Stimulated activated CD4-positive, alpha-beta T cell treated with anti-CD3 and anti-CD28 coated beads, Interleukin-1b, Interleukin-23, amount 100 ng/mL, for 24 hours (primary cell): ENCODE data around the gene ZNF385B.
"Not testable (repeated sequence)": the region's sequence is repeated elsewhere in the genome, so short reads cannot be mapped to it uniquely, and the experiment has no call there.

Experiments
- DNase-seq, 4 experiments: peaks; one replicate each; pipeline ENCODE4 v3.0.0-alpha.2; 2020; ENCODE audit warnings: low read depth in 4 of 4, low spot score in 1 of 4

Gene ZNF385B

DNA sequence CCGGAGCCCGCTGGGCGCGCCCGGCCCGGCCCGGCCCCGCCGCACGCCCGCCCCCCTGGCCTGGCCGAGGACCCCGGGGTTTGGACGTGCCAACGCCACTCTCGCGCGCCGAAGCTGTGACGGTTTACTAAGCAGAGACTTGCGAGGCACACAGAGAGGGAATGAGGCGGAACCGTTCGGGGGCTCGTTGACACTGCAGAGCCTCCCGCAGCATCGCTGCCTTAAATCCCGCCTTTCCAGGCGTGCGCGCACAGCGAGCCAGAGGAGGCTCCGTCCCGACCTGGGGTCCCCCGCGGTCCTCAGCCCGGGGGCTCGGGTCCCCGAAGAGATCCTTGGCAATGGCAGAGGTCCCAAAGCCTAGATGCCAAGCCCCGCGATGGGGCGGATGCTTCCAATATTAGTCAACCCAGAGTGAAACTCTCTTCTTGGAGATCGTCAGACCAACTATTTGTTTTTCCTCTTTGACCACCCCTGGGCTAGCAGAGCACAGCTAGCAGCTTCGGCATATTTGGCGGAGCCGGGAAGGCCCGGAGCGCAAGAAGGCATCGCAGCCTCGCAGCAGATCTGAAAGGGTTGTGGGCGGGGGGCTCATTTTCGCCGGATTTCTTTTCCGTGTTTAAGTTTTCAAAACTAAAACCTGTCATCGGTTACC is at the start of gene ZNF385B:
ZNF385B (minus strand) TSS at position 197 of the 652 bp plus-strand sequence.
- DNase-seq, result no peak

DNA sequence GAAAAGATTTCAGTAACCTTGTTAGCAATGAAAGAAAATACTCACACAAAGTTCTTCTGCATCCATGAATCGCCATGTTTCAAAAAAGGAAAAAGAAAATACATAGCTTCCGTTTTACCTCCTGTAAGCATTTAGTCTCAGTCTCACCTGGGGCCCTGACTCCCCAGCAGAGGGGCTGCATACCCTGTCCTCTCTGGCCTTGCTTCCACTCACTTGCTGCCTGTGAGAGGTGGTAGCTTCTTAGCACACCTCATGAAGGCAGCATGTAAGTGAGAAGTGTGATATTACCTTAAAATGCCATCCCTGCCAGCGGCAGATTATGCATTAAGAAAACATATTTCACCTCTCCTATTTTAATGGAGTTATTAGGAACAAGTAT is 49.3 kb upstream of the ZNF385B start:
- no peak for DNase-seq

DNA sequence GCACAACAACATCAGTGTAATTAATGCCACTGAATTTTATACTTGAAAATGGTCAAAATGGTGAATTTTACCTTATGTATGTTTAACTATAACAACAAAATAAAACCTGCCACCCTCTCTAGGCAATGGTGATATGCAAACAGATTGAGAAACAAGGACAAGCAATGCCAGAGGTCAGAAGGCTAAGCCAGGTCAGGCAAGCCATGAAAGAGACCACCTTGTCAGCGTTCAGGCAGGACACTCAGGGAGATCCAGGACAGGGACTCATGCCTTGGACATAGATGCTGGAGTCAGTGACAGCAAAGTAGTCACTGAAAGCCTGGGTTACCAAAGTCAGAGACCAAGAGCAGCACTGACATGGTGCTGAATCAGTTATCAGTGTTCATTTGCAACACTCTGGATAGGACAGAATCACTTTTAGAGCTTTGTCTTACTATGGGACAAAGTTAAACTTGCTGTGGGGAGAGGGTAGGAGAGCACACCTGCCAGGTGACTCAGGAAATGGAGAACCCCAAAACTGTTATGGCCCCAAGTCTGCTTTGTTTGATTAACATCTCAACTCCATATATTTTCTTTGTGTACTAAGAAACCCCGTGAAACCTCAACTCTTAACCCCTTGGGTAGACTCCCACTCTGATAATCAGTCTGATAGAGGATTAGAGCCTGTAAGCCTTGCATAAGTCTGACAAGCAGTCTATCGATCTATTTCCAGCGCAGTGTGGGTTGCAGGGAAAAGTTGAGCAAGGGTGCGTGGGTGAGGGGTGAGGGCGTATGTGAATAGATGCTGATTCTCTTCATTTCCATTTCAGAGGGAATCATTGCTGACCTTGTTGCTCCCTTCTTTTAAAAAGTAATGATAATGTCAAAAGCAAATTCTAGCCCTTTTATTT is 48.7 kb upstream of the ZNF385B start:
- DNase-seq, result no peak

DNA sequence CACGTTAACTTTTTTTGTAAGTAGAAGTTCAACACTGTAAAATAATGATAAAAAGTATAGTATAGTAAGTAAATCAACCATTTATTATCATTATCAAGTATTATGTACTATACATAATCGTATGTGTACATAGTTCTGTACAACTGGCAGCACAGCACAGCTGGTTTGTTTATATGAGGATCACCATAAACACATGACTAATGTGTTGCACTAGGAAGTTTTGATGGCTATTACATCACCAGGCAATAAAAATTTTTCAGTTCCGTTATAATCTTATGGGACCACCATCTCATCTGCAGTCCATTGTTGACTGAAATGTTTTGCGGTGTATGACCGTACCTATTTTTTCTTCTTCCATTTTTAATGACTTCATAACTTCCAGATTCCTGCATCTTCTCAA is 39.2 kb upstream of the ZNF385B start:
- DNase-seq, result no peak

DNA sequence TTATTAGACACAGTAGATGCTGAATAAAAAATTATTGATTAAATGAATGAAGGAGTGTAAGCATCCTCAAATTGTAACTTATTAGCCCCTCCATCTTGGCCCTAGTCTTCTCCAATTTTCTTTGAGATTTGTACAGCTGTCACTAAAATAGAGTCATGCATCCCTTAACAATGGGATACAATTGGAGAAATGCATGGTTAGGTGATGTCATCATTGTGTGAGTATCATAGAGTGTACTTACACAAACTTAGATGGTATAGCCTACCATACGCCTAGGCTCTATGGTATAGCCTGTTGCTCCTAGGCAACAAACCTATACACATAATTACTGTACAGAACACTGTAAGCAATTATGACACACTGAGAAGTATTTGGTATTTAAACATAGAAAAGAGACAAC is 38.3 kb upstream of the ZNF385B start:
- DNase-seq, result no peak

DNA sequence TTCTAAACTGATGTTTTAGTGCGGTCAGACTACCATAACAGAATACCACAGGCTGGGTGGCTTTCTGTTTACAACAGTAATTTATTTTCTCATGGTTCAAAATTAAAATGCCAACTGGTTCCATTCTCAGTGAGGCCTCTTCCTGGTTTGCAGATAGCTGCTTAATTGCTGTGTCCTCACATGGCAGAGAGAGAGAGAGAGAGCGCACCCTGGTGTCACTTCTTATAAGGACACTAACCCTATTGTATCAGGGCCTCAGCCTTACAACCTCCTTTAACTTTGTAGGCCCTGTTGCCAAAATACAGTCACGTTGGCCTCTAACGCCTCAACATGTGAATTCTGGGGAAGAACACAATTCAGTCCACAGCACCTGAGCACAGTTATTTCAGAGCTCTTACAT is 37.5 kb upstream of the ZNF385B start:
- no peak for DNase-seq

DNA sequence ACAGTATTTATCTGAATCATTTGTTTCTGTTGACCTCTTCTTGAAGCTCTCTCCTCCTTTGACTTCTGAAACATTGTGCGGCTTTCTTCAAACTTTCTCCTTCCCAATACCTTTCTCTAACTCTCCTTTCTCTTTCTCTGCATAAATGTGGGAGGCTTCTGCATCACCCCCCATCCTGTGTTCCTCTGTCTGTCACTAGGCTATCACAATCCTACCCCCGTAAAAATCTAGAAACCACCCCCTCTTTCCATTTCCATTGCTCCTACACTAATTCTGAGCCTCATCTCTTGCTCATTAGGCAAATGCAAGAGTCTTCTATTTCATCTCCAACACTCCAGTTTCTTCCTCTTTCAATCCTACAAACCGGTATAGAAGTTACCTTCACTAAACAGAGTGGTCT is 32.2 kb upstream of the ZNF385B start:
- no peak for DNase-seq

DNA sequence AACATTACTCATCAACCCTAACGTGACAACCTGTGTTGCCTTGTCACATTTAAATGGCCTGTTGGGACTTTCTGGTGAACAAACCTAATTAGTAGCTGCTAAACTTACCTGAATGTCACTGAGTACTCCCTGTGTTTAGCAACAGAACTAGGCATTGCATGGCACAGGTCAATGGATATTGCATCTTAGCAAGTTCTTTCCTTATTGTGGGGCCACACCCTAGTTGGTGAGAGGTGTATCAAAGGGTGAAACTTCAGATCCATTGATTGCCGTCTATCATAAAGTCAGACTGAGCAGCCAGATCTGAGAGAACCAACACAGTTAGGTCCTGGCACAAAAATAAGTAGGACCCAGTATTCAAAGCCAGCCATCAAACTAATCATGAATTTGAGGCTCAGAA is 29.8 kb upstream of the ZNF385B start:
- DNase-seq, result no peak

DNA sequence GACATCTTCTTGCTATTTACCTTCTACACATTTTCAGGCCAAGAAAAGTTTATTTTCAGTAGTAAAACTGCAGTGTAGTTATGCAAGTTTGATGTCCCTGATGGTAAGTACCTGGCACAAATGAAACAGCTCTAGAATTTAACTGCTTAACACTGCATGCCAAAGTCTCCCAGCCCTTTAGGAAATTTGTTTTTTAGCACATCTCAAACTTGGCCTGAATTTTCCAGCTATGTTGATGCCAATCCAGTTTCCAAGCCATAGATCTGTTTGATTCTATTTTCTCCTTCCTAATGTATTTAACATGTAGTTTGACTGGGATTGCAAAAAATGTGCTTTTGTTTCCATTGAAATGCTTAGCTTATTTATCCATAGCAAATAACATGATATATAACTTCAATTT is 29.3 kb upstream of the ZNF385B start:
- DNase-seq, result no peak

DNA sequence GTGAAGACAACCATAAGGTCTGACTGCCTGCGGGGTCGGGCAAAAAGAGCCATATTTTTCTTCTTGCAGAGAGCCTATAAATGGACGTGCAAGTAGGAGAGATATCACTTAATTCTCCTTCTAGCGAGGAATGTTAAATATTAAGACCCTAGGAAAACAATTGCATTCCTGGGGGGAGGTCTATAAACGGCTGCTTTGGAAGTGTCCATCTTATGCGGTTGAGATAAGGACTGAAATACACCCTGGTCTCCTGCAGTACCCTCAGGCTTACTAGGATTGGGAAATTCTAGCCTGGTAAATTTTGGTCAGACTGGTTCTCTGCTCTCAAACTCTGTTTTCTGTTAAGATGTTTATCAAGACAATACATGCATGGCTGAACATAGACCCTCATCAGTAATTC is 27.2 kb upstream of the ZNF385B start:
- not testable (repeated sequence) for DNase-seq

DNA sequence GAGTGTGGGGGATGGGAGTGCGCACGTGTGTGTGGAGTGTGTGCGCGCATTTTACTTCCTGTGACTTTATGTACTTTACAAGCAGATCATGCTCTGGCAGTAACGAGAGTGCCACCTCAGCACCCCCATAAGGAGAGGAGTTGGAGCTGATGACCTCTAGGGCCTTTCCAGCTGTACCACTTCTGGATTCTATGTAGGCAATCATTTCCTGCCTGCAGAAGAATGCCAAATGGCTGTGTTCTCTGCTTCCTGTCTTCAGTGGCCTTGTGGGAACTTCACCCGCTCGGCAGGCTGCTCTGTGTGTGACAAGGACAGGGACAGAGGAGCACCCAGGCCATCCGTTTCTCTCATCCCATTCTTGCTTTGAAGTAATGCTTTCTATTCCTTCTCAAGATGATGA is 22.8 kb upstream of the ZNF385B start:
- no peak for DNase-seq

DNA sequence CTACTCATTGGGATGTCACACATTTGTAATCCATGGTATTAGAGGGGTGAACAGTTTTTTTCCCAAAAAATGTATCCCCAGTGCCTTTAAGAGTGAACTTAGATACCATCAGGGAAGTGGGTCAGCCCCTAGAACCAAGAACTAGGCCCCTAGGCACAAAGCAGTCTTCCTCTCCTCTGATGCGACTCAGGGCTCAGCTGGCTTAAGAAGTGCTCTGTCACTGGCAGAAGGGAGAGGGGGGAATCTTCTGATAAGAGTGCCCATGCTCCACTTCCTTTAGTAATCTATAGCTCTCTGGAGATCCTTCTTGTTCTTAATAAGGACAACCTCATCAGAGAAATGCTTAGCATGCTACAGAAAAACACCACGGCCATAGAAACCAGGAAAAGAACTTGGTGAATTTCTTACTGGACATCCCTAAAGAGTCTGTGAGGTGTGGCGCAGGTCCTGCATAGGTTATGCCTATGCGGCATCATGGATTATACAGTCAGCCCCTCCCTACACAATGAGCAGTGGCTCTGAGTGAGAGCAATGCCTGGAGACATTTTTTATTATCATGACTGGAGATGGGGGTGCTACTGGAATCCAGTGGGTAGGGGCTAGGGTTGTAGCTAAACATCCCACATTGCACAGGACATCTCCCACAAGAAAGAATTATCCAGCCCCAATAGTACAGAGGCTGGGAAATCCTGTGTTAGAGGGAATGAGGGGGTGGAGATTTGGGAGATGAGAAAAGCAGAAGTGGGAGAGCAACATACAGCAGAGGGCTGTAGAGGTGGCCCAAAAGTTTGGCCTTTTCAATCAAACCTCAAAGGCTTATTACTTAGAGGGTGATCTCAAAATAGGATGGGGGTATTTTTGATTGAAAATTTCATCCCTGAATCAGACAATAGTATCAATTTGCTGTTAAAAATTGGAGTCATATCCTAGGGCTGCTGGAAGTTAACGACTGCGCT is 21.7 kb upstream of the ZNF385B start:
- DNase-seq, result no peak

DNA sequence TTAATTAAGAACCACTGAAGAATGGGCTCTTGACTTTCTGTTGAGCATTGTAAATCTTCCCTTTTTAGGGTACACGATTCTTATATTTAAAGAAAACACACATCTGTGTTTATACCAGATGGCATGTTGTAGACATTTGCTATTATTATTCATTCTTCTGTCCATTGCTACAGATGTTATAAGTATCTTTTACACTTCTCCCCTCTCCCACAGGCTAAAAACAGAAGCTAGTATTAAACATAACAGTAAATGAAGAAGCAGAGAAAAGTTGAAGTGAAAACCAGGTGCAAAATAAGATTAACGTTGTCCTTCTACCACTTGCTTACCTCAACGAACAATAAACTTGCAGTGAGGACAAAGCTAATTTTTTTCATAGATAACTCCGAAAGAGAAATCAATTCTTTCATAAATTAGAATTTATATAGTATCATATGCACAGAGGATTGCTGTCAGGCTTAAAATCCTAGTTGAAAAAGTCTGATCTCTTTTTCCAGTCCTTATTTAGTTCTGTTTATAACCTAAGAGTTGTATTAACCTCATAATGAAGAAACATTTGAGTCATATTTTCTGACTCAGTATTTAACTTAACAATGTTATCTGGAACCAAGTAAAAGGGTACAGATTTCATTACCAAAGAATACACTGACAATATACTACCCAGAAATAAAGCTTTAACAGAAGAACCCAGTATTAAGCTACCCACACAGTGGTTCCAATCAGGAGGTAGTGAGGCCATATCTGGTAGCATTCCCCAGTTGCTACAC is 16.4 kb upstream of the ZNF385B start:
- DNase-seq, result no peak

DNA sequence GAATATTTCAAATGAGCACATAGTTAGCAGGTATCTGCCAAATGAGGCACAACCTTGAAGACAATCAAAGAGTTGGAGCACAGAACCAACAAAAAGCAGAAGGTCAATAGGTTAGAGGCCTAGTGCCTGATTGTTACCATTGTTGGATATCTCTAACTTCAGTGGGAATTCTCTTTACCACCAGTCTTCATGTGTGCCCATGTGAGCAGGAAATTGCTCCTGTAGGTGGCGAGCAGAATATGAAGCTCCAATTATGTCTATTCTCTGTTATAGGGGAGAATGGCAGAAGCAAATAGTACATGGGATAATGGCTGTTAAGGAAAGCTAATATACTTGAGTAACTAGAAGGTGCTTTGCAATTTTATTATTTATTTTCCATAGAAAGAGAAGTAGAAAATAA is 14.9 kb upstream of the ZNF385B start:
- no peak for DNase-seq

DNA sequence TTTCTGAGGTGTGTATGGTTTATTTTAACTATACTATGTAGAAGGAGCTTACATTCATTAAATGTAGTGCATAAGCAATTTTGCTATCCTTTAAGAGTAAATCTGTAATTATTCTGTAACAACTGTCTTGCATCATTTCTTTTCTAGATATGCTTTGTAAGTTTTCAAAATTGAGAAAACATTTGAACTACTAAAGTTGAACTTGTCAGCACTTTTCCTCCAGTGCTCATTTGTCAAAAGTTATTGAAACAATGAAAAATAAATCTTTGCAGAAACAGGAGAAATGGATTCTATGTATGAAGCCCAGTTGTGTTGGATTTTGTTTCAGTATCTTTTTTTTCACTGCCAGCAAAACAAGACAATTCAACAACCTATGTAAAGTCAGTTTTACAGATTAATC is 14.5 kb upstream of the ZNF385B start:
- DNase-seq, result no peak

DNA sequence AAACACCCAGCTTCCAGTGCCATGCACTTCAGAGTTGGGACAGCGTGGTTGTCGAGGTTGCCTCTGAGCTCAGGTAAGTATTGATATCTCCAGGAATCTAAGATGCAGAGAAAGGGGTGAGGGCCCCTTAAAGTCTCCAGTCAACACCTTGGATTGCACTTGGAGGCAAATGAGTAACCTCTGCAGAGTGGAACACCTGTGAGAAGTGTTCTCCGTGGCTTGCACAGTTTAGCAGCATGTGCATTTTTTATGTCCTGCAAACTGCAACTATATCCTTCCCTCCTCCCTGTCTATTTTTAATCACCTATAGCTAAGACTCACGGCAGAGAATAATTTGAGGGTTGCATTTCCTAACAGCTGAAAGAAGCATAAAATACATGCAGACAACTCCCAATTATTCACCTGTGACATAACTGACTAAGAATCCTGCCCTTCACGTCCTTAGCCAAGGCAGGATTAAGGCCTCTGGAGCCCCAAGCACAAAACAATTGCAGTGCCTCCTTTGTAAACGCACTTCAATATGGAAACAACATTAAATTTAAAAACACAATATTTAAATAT is 1.6 kb upstream of the ZNF385B start:
- DNase-seq, result no peak

DNA sequence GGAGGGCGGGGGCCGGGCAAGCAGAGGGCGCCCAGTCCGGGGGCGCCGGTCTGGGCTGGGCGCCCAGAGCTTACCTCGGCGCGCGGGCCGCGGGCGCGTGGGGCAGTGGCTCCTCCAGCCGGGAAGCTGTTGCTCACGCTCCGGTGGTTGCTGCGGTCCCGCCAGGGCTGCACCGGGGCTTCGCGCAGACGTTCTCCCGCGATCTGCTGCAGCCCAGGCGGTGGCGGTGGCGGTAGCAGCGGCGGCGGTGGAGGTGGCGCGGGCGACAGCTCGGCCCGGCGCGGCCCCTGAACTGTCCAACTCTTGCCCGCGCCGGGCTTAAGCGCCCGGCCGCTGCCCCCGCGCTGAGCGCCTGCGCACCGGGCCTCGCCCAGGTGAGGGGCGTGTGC is 391 bp downstream of the ZNF385B start:
- no peak for DNase-seq

DNA sequence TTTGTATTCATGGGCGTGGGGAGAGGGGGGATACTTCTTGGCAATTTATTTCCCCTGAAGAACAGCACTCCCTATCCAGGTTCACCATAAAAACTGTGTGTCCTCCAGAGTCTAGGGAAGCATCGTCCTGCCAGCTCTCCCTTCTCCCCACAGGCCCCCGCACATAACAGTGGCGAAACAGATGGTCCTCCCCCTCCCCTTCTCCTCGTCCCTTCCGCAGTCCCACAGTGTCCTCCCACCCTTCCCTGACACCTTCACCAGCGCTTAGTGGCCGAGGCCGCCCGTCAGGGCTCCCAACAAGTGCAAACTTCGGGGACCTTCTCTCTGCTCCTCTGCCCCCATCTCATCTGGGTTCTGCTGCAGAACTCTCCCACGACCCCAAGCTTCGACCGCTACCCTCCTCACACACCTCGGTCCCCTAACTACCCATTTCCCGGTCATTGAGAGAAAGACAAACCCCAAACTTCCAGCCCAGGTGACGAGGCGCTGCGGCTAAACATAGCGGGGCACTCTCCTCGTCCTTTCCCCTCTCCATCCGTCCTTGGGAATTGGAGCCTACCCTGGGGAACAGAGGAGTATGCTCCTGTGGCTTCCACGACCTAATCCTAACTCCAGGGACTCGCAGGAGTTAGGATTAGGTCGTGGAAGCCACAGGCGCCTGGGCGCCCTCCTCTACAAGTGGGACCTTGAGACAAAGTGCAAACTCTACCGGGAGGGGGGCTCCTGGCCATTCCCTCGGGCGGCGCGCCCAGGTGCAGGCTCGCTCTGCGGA is 971 bp downstream of the ZNF385B start:
- DNase-seq, result no peak

DNA sequence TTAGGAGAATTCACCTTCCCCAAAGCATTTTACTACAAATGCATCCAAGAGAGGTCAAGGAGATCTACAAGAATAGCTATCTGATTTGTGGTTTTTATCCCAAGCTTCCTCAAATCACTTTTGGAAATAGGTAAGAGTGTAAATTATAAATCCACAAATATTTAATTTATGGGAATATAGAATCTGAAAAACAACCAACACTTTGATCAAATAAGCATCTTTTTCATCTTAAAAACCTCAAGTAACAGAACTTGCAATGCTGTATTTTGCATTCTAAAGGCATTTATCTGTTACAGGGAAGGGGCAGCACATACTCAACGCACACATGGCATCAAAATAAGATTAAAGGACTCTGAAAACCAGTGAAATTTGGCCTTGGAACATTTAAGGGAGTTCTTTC is 1.9 kb downstream of the ZNF385B start:
- no peak for DNase-seq

DNA sequence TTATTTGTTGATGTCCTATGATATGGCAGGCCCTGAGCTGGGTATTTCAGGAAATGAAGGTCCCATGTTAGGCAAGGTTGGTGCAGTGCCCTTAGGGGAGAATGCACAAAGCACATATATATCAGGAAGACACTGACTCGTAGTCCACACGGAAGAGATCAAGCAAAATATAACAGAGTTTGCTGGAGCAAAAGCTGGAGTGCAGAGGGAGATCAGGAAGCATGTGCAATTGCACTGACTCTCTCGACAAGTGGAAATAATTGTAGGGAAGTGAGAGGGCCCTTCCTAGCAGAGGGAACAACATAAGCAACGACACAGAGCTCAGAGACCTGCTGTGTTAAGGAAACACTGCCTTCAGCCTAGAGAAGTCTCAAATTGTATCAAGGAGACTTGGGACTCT is 4.2 kb downstream of the ZNF385B start:
- DNase-seq, result no peak
